Fibroblast of skin of abdomen (primary cell): ENCODE measurements around the gene NLGN1.

Source experiments
- DNase-seq: peaks from one replicate; pipeline ENCODE4 v3.0.0-alpha.2; 2013

Gene NLGN1

DNA sequence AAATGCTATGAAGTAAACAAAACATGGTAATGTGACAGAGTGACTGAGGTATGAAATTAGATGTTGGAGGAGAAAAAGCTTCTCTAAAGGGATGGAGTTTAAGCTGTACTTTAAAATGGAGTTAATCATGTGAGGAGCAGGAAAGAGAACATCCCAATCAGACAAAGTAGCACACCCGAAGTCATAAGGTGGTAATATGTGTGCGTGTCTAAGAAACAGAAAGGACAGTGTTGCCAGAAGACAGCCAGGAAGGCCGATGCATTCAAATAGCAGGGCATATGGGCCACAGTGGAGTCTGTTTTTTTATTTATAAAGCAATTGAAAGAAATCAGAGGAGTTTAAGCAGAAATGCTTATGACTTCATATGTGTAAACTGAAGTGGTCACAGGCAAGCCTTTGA, 376.3 kb downstream of the NLGN1 start:
- DNase-seq: no peak

DNA sequence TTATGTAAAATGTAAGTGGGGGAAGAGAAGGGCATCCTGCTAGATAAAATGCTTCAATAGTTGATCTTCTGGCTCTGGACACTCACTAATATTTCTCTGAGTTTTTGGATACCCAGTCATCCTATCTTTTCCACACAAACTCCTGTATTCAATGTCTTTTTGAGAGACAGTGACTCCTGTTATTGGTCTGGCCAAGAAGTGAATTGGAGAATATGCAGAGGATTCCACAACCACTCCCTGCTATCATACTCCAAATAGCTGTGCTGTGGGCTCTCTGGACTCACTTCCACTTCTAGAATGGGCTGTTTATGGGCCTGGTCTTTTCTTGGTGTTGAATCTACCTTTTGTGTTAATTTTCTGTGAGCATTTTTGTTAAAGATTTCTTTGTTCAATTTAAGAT, 376.8 kb downstream of the NLGN1 start:
- no peak for DNase-seq

DNA sequence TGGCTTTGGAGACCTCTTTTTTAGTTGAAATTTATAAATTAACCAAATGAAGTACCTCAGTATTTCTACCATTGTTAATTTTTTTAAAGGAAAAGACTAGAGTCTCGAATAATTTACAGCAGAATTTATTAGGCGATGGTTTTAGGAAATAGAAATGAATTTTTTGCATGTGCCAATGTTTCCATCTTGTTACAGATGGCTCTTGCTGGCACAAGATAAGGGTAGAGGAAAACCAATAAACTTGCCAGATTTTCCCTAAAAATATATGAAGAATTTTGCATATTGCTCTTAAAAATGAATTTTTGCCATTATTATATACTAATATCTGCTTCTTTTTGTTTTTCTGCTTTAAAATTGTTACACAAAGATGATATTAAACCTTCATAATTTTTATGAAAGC, 380.7 kb downstream of the NLGN1 start:
- no peak for DNase-seq

DNA sequence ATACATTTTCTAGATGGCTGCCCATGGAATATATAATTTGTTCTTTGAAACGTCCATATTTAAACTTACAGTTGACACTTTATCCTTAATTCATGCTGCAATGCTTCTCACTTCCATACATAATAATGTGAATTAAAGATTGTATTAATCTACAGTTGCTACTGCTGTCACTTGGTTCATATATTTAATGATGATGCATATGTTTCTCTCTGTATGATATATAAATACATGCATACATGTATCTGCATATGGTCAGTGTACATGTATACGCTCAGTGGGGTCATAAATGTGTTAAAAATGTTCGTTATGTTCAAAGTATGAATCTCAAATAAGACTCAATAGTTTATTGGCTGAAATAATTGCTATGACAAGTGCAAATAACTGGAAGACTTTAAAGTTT, 382.5 kb downstream of the NLGN1 start:
- no peak for DNase-seq

DNA sequence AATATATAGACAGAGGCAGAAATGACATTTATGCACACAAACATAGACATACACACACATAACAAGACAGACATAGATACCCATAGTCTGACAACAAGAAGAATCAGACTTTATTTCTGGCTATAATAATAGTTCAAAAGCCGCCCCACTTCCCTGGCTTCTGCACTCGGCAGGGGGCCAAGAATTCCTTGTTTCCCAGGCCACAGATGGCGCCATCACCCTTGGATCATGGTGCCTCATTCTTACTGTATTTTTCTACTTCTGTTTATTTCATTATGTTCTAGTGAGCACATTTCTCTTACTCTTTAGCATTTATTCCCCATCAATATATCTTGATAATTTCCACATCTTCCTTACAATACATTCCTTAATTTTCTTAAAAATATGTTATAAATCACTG, 387.5 kb downstream of the NLGN1 start:
- no peak for DNase-seq

DNA sequence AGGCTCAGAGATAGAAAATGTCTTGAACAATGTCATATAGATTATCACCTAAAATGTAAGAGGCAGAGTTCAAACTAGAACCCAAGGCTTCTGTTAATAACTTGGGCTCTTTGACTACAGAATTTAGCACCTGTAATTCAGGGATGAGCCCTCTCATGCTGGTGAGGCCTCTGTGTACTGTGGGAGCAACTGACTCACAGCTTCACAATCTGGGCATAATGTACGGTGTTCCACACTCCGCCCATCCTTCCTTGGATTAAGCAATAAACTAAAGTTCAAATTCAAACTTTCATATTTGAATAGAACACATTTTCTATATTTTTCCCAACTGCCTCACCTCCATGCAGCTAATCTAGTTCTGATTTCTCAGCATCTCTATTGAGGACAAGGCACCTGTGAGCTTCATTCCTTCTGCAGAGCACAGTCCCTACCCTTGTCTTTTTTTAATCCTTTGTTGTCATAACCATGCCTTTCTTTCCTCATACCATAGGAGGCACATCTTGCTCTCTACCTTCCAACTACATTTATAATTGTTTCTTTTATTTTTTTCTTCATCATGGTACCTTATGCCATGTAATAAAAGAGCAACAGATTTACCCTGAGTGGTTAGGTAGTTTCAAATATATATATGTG, 392.1 kb downstream of the NLGN1 start:
- no peak for DNase-seq

DNA sequence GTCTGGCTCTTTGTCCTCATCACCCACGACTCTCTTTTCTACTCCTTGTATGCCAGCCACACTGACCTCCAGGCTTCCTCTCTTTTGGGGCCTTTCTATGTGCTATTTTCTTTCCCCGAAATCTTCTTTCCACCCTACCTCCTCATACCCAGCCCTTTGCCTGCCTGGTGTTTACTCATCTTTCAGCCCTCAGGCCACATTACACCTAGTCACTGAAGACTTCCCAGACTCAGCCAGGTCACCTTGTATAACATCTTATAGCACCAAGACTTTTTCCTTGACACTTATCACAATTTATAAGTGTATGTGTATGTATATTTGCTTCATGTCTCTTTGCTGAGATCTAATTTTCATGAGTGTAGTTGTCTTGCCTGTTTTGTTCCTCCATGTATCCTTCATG, 396.4 kb downstream of the NLGN1 start:
- no peak for DNase-seq

DNA sequence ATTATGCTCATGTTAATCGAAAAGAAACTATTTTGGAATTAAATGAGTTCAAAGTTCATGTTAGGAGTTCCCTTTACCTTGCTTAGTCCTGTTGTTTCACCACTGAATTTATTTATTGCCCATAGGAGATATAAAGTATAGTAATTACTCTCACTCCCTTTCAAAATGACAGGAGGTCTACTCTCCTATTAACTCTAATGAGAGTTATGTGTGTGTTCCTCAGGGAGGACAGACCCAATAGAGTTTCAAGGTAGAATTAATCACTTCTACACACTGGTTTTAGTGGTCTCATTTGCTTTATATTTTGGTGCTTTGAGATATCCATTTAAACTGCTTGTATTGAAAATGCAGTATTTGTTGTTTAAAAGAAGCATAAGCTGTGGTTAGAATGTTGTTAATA, 398.9 kb downstream of the NLGN1 start:
- no peak for DNase-seq

DNA sequence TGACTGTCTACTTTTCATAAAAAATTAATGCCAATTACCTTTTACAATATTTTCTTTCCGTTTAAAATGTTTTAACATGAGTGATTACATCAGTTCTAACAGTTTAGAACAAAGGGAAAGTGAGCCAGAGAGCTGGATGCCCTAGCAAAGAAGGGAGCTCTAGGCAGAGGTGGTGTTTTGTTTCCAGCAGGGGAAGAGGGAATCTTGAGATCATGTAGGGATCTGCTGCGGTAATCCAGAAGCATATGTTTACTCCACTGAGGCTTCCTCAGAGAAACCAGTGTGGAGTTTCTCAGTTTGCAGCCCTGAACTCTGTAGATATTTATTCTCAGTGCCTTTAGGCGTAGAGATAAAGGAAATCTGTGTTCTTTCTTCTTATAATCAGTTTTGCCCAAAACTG, 399.3 kb downstream of the NLGN1 start:
- no peak for DNase-seq

DNA sequence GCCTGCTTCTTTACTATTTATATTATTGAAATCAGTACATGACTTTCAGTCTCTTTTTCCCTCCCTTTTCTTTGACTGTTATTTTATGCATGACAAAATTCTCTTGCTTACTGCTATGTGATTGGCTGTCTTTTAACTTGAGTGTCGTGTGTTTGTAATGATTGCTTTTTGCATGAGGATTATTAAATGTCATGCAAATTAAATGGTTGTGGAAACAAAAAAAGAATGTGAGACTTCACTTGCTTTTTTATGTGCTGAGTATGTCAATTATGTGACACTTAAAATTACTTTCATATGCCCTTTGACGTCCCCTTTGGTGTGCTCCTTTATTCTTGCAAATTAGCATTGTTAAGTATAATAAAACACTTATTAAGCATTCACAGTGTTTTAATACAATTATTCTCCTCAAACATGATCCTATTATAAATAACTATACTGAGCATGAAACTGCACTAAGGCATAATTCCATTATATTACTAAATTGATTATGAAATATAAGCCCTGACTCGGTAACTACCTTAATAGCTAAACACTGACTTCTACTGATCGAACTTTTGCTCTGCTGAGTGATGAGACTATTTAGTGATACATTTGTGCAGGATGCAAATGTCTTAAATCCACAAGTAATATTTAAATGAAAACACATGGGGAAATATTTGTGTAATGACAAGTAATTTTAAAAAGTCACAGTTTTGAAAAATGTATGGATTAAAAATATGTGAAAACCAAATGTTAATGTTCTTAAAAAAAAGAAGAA, 401.7 kb downstream of the NLGN1 start:
- DNase-seq: peak; percentile 40

DNA sequence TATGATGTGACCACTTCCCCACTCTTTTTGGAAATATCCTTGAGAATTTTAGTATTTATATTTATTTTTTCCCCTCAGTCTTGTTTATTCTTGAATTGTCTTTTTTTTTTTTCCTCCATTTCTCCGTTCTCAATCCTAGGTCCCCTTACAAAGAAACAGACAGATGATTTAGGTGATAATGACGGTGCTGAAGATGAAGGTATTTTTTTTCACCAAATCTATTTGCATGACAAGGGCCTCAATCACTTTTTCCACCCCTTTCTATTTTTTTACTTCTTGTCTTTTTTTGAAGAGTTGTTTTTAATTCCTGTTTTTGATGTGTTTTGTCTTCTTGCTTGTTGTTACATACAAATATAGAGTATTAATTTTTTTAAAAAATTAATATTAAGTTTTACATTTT, 402.6 kb downstream of the NLGN1 start:
- DNase-seq: no peak

DNA sequence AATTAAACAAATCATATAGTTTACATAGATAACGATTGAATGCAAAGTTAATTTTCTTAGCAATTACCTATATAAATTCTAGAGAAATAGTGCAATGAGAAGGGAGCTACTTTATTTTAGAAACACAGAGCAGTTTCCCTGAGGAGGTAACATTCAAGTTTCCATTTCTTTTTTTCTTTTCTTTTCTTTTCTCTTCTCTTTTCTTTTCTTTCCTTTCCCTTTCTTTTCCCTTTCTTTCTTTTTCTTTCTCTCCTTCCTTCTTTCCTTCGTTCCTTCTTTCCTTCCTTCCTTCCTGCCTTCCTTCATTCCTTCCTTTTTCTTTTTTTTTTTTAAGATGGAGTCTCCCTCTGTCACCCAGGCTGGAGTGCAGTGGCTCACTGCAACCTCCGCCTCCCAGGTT, 417.3 kb downstream of the NLGN1 start:
- no peak for DNase-seq

DNA sequence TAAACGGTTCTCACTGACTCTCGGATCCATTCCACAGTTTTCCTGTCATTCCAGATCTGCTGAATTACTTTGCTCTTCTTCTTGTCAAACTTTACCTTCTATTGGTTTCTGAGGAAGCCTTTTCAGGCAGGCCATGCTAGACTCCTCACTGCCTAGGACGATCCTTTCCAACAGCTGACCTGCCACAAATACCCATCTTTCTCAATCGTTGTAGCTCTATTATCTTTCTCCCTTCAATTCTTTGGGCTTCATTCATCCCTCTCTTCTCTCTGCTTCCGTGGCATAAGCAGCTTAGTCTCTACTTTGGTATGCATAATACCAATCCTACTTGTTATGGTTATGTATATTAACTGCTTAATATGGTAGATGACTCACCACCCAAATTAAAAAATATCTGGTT, 421.8 kb downstream of the NLGN1 start:
- peak; percentile 2 for DNase-seq

DNA sequence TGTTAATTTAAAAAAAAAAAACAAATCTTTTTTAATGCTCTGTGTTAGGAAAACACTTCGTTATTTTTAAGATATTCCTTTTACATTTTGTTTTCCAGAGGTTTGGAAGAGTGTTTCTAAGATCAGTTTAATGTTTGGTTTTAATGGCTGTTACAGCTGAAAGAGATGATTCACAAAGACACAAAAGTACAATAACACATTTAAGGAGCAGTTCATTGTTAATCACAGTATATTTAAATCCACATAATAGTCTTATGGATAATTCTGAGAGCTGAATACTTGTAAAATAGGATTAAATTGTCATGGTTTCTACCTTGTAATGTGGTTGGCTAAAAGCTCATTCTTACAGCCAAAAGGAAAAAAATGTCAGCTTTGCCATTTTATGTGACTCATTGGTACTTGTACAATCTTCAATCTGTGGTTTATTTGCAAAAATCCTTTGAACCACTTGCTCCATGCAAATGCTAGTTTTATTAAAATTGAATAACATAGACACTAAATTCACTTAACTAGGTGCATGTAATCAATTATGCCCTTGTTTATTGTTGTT, 426.4 kb downstream of the NLGN1 start:
- peak; percentile 16 for DNase-seq

DNA sequence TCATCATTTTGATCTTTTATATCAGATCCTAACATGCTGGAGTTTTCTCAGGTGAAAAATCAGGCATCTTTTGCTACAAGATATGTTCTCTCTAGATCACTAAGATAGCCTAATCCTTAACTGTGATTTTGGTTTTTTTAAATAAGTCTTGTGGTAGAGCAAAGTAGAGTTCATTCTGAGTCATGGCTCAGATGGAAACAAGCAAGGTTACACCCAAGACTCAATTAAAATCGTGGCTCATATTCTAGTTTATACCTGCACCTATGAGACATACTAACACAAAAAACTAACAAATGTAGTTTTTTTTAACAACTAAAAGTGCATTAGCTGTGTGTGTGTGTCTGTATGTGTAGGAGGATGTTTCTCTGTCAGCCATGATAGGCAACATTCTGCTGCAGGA, 428.2 kb downstream of the NLGN1 start:
- DNase-seq: no peak

DNA sequence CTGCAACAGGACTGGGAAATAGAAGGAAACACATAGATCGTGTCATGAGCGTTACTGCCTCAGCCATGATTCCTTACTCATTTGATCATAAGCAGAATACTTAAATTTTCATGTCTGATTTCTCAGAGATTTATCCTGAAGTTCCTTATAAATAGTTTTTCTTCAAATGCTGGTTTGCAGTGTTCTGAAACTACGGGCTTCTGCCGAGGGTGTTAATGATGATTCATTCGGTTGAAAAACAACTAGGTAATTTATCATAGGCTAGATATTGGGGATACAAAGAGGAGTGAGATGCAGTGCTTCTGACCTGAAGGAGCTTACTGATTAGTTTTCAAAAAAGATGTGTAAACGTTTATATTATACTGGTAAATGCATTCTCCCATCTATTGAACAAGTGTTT, 428.9 kb downstream of the NLGN1 start:
- no peak for DNase-seq

DNA sequence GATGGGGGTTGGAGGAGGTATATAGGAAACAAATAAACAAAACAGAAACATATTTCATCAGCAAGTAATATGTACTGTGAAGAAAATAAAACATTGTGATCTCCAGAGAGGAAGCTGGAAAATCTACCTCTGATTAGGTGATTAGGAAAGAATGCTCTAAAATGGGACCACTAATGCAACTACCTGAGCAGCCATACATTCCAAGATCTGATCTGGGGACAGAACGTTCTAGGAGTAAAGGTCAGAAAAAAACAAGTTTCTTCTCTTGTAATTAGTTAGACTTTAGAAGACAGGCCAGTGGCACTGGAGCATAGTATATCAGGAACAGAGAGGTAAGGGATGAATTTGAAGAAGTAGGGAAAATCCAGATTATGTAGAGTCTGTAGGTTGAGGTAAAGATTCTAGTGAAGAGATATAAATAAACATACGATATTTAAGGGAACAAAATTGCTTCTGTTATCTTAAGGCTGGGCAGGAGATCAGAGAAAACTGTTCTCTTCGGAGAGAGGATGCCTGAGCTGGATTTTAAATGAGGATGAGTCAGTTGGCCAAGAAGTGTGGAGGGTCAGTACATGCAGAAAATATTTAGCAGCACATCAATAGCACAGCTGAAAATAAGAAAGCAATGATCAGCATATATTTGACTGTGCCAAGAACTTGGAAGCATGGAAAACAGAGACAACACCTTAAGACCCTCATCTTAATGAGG, 429.5 kb downstream of the NLGN1 start:
- DNase-seq: peak; percentile 45

DNA sequence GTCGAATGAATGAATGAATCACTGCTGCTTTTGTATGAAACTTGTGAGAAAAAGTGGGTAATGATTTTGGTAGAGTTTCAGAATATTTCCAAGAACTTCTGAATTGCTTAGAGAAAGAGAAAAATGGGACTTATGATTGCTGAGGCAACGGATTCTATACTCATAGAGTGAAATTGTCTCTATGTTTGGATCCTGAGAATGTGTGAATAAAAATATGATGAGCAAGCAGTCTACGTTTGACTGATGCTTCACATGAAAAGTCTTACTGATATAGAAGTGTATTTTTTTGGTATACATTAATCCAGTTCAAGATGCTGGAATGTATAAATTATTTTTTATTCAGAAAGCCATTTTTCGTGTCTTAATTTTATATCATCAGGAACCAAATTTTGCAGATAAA, 441.1 kb downstream of the NLGN1 start:
- DNase-seq: no peak

DNA sequence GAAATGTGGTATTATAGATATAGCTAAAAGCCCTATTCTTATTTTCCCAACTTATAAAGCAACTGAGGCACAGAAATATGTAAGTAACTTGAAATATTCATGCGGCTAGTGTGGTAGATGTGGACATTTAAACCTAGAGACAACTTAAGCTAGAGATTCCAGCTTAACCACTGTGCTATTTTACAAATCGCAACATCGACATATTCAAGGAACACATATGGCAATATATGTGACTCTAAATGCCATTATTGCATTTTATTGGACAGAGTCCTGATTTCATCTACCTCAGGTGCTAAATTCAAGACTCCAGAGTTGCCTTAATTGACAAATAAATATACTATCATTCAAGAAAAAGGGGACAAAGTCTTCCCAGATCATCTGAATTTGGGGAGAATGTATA, 442.3 kb downstream of the NLGN1 start:
- DNase-seq: no peak

DNA sequence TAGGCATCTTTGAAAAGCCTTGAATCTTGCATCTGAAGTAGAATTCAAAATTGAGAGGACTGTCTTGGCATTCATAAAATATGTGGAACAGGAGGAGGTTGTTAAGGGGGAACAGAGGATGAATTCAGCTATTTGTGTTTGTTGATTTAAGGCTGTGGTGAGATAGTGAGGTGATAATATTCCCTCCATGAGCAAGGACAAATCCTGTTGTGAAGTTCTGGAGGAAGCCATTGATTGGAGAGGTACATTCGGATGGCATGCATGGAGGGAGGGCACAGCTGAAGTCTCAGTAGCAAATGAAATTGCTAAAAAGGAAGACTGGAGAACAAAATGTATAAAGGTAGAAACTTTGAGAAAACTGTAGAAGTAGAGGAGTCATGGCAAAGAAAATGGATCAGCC, 443.8 kb downstream of the NLGN1 start:
- DNase-seq: no peak

DNA sequence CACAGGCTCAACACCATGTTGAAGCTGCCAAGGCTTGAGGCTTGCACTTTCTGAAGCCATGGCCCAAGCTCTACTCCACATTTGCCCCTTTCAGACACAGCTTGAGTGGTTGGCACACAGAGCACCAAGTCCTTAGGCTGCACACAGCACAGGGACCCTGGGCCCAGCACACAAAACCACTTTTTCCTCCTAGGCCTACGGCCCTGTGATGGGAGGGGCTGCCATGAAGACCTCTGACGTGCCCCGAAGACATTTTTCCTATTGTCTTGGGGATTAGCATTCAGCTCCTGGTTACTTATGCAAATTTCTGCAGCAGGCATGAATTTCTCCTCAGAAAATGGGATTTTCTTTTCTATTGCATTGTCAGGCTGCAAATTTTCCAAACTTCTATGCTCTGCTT, 445.5 kb downstream of the NLGN1 start:
- no peak for DNase-seq

DNA sequence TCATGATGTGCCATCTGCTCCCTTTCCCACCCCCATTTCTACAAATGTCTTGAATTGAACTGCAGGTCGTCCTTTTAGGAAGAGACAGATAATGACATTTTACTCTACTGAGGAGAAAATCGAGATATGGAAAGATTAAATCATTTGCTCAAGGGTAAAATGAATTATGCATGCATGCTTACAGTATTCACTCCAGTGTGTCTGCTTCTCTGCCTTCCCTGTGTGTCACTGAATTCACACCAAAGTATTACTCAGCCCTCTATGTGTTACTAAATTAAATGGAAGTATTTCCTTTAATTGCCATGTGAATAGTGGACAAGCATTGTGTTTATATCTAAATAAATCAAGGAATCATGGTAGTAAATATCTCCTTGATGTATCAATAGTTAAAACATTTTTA, 449.0 kb downstream of the NLGN1 start:
- DNase-seq: no peak

DNA sequence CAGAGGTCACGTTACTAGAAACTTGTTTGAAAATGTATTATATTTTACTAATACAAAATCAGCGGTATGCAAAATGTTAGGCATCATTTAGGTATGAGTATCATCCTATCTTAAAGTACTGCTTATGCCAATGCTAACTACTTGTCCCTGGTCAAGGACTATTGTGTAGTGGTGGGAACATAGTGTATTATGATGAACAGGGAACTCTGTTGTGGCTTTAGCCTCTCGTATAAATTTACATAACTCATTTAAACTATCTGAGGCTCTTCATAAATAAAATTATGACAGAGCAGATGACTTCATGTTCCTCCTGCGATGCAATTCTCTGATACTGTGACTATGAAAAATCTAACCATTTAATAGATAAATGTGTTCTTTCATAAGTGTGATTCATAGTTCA, 451.9 kb downstream of the NLGN1 start:
- DNase-seq: no peak

DNA sequence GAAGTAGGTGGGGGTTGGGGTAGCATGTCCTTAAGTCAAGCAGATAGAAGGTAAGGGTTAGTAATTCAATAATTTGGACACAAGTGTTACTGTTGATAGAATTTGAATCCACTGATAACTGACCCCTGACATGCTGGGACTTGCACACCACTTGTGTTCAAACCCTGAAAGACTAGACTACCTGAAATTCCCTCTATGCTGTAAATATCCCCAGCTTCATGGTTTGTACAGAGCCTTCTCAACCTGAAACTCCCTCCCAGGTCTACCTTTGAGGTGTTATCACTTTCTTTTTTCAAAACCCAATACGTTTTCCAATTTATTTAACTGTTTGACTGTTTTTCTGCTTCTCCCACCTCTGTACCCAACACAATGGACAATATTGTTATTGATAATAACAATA, 459.6 kb downstream of the NLGN1 start:
- DNase-seq: no peak
